ENCODE measurements around the gene SLC12A8.

Gene SLC12A8

DNA sequence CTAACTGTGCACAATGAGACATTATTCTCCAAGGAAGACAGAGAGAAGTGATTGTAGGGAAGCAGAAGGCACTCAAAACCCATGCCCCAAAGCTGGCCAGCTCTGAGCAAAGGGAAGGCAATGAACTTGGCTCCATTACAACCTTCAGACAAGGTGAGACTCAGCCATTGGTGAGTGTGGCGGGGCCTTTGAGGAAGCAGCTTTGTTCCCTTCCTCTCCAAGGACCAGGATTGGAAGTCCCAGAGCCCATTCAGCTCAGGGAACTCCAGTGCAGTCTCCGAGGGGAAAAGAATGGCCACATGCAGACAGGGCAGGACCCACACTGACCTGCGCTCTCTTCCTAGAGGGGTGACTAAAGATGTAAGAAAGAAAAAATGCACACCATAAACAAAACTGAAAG is 179.9 kb downstream of the SLC12A8 start:
- TF ChIP-seq, protein P1, sequence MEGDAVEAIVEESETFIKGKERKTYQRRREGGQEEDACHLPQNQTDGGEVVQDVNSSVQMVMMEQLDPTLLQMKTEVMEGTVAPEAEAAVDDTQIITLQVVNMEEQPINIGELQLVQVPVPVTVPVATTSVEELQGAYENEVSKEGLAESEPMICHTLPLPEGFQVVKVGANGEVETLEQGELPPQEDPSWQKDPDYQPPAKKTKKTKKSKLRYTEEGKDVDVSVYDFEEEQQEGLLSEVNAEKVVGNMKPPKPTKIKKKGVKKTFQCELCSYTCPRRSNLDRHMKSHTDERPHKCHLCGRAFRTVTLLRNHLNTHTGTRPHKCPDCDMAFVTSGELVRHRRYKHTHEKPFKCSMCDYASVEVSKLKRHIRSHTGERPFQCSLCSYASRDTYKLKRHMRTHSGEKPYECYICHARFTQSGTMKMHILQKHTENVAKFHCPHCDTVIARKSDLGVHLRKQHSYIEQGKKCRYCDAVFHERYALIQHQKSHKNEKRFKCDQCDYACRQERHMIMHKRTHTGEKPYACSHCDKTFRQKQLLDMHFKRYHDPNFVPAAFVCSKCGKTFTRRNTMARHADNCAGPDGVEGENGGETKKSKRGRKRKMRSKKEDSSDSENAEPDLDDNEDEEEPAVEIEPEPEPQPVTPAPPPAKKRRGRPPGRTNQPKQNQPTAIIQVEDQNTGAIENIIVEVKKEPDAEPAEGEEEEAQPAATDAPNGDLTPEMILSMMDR (IDR thresholded peaks at IDR 0.05; ENCODE audit: extremely low read depth, missing control alignments): no peak
- DNase-seq (ENCODE audit: low spot score): no peak

Data from GM20000 (cell line).